H1 (cell line): ENCODE data around the gene GLP1R.

Source experiments
- ATF3 ChIP-seq: IDR thresholded peaks from 2 replicates; pipeline ENCODE4 v1.6.1; 2011; ENCODE audit warnings: low read depth, mild to moderate bottlenecking, low read length; ENCODE audit not compliant: insufficient read depth
- CHD1 ChIP-seq: IDR thresholded peaks from 2 replicates; pipeline ENCODE4 v1.6.1; 2012; ENCODE audit warnings: low read depth, low read length, improper control_type of control experiment
- CTCF ChIP-seq, 3 experiments: IDR thresholded peaks; 1 replicate in 2 of 3; 2 replicates in 1 of 3; pipeline versions ENCODE4 v1.5.1 to v1.6.1; 2011; ENCODE audit warnings: low read length in 3 of 3, mild to moderate bottlenecking in 3 of 3, inconsistent platforms in 2 of 3, low read depth in 1 of 3, moderate library complexity in 1 of 3; ENCODE audit not compliant: insufficient read depth in 1 of 3; ENCODE audit errors: control extremely low read depth in 1 of 3
- EP300 ChIP-seq, 2 experiments: IDR thresholded peaks; 1 replicate in 1 of 2; 2 replicates in 1 of 2; pipeline ENCODE4 v1.6.1; 2011 to 2012; ENCODE audit warnings: low read depth in 2 of 2, low read length in 2 of 2, mild to moderate bottlenecking in 2 of 2, borderline replicate concordance in 1 of 2, inconsistent platforms in 1 of 2, moderate library complexity in 1 of 2
- EZH2 ChIP-seq: fragments of 200-600 bp; sonication (generic); IDR thresholded peaks from 2 replicates; pipeline ENCODE4 v1.7.1; 2012; ENCODE audit warnings: low read depth, mild to moderate bottlenecking, moderate library complexity, low read length, inconsistent platforms; ENCODE audit not compliant: severe bottlenecking
- PHF8 ChIP-seq: fragments of 200-600 bp; sonication (generic); conservative IDR thresholded peaks from 2 replicates; pipeline ENCODE4 v1.7.1; 2012; ENCODE audit warnings: low read depth, mild to moderate bottlenecking, inconsistent platforms, low read length, moderate library complexity
- POLR2A ChIP-seq, 2 experiments: IDR thresholded peaks; 1 replicate in 1 of 2; 2 replicates in 1 of 2; pipeline ENCODE4 v1.6.1; 2011; ENCODE audit warnings: low read depth in 2 of 2, low read length in 2 of 2, mild to moderate bottlenecking in 2 of 2; ENCODE audit errors: control extremely low read depth in 1 of 2
- POLR2AphosphoS5 ChIP-seq: IDR thresholded peaks from 2 replicates; pipeline ENCODE4 v1.6.1; 2011; ENCODE audit warnings: low read depth, low read length
- RFX5 ChIP-seq: IDR thresholded peaks from 2 replicates; pipeline ENCODE4 v1.6.1; 2011; ENCODE audit warnings: low read depth, low read length, improper control_type of control experiment, borderline replicate concordance
- RNF2 ChIP-seq: fragments of 200-900, 300-1000 bp; sonication (generic); IDR thresholded peaks from 2 replicates; pipeline ENCODE4 v1.7.1; 2016; ENCODE audit warnings: borderline replicate concordance, low read depth, mild to moderate bottlenecking, antibody characterized with exemption, low read length; ENCODE audit not compliant: poor library complexity, severe bottlenecking; ENCODE audit errors: missing control alignments
- RXRA ChIP-seq: IDR thresholded peaks from 2 replicates; pipeline ENCODE4 v1.6.1; 2011; ENCODE audit warnings: low read depth, mild to moderate bottlenecking, low read length, moderate library complexity; ENCODE audit not compliant: insufficient read depth
- SIN3A ChIP-seq, 2 experiments: IDR thresholded peaks in 1 of 2; conservative IDR thresholded peaks in 1 of 2; 2 replicates each; pipeline ENCODE4 v1.6.1; 2011 to 2012; ENCODE audit warnings: low read length in 2 of 2, improper control_type of control experiment in 1 of 2, low read depth in 1 of 2, mild to moderate bottlenecking in 1 of 2
- SIRT6 ChIP-seq: IDR thresholded peaks from one replicate; pipeline ENCODE4 v1.7.1; 2012; ENCODE audit warnings: low read length, inconsistent platforms
- SP2 ChIP-seq: IDR thresholded peaks from 2 replicates; pipeline ENCODE4 v1.6.1; 2012; ENCODE audit warnings: mild to moderate bottlenecking, low read length, inconsistent platforms

- no peak for TF ChIP-seq ATF3
- no peak for TF ChIP-seq POLR2A (IDR thresholded peaks at IDR 0.05; ENCODE audit: control extremely low read depth in 1 of 2, low read depth in 2 of 2, low read length in 2 of 2)
- TF ChIP-seq CTCF (IDR thresholded peaks at IDR 0.05; ENCODE audit: control extremely low read depth in 1 of 3, insufficient read depth in 1 of 3, low read depth in 1 of 3, low read length in 3 of 3) = no peak
- TF ChIP-seq SIRT6 = no peak
- no peak for TF ChIP-seq SIN3A (conservative IDR thresholded peaks at IDR 0.05 in 1 of 2, IDR thresholded peaks at IDR 0.05 in 1 of 2; ENCODE audit: low read depth in 1 of 2, low read length in 2 of 2)
- no peak for TF ChIP-seq SP2
- TF ChIP-seq EZH2 = no peak
- no peak for TF ChIP-seq PHF8
- TF ChIP-seq CHD1 = no peak
- no peak for TF ChIP-seq POLR2AphosphoS5
- TF ChIP-seq EP300 (IDR thresholded peaks at IDR 0.05; ENCODE audit: borderline replicate concordance in 1 of 2, low read depth in 2 of 2, low read length in 2 of 2) = no peak
- no peak for TF ChIP-seq RXRA
- no peak for TF ChIP-seq RFX5
- TF ChIP-seq RNF2 = no peak
These were observed 33.7 kb downstream of the GLP1R start for GRCh38 chr6:39082310-39082709.
